ENCODE measurements around the gene DSN1.

GRCh38 chr20:36744764-36745191 lies 28.8 kb downstream of the DSN1 start:
- TF ChIP-seq POLR2AphosphoS5 (IDR thresholded peaks at IDR 0.05; ENCODE audit: low read depth, low read length): no peak
- no peak for TF ChIP-seq CTCF (IDR thresholded peaks at IDR 0.05)
- no peak for TF ChIP-seq TCF7L2 (IDR thresholded peaks at IDR 0.05; ENCODE audit: low read depth, low read length)

All from Panc1 (cell line).